Measurements from ENCODE around the gene MIPOL1.

The MIPOL1 gene

DNA sequence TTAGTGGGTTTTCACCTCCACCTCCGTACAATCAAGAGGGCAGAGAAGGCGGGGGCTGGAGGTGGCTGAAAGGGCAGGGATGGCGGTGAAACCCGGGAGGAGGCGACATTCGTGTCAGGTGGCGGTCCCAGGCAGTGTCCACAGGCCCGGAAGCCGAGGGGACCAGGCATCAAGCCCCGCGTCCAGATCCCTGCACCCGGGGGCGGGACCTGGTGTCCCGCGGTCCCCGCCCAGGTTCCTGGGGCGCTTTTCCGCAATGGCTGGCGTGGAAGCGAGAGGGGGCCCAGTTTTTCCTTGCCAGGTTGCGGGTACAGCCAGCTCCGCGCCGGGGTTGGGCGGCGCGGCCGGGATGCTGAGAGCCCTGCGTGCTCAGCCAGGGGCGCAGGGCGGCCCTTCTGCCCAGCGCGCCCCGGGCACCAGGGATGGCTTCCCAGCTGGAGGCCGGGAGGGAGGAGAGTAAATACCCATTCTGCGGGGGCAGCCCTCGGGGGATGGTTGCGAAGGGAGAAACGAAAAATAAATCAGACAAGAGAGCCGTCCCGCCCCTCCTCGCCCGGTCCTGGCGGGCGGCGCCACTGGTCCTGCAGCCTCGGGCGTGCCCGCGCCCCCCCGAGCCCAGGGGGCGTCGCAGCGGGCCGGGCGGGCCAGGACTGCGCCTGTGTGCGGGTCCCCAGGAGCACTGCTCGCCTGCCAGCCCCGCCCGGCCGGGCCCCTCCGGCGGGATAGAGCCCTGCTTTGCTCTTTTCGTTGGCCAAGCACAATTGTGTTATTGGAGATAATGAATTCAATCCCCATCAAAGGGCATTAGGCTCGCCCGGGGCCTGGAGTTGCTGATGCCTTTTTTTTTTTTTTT lies 385.8 kb downstream of the MIPOL1 start:
- no peaks in the 10 kb centered on the region for H3F3A ChIP-seq (ENCODE audit: insufficient read depth)
- no peak for TF ChIP-seq EZH2phosphoT487 (conservative IDR thresholded peaks at IDR 0.05; ENCODE audit: low read length)
- TF ChIP-seq, protein P1, sequence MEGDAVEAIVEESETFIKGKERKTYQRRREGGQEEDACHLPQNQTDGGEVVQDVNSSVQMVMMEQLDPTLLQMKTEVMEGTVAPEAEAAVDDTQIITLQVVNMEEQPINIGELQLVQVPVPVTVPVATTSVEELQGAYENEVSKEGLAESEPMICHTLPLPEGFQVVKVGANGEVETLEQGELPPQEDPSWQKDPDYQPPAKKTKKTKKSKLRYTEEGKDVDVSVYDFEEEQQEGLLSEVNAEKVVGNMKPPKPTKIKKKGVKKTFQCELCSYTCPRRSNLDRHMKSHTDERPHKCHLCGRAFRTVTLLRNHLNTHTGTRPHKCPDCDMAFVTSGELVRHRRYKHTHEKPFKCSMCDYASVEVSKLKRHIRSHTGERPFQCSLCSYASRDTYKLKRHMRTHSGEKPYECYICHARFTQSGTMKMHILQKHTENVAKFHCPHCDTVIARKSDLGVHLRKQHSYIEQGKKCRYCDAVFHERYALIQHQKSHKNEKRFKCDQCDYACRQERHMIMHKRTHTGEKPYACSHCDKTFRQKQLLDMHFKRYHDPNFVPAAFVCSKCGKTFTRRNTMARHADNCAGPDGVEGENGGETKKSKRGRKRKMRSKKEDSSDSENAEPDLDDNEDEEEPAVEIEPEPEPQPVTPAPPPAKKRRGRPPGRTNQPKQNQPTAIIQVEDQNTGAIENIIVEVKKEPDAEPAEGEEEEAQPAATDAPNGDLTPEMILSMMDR (IDR thresholded peaks at IDR 0.05; ENCODE audit: insufficient read depth, low read length, poor library complexity, severe bottlenecking), result no peak
- no peaks in the 10 kb centered on the region for H3K27me3 ChIP-seq (ENCODE audit: low read length)
- no peak overlapping the region for H3K27ac ChIP-seq (ENCODE audit: low read depth, low read length)
- no peaks in the 10 kb centered on the region for H3K79me2 ChIP-seq (ENCODE audit: insufficient read depth, low read length)
- no peak overlapping the region for H3K4me2 ChIP-seq (ENCODE audit: low read depth, low read length, poor library complexity, severe bottlenecking)
- no peak overlapping the region for H3K9ac ChIP-seq (ENCODE audit: low read length)
- no peaks in the 10 kb centered on the region for H3K9me3 ChIP-seq (ENCODE audit: insufficient read depth, low read length)
- no peak overlapping the region for H2AFZ ChIP-seq (ENCODE audit: low read depth, low read length, severe bottlenecking)
- H4K20me1 ChIP-seq (ENCODE audit: low read depth, low read length), result no peaks in the 10 kb centered on the region
- no peak overlapping the region for H3K4me3 ChIP-seq (ENCODE audit: insufficient read depth, low read length, poor library complexity, severe bottlenecking)
- no peaks in the 10 kb centered on the region for H3K9me2 ChIP-seq (replicated peaks; ENCODE audit: insufficient read depth, low read length)
- no peaks in the 10 kb centered on the region for H3K36me3 ChIP-seq (ENCODE audit: low read length)

DNA sequence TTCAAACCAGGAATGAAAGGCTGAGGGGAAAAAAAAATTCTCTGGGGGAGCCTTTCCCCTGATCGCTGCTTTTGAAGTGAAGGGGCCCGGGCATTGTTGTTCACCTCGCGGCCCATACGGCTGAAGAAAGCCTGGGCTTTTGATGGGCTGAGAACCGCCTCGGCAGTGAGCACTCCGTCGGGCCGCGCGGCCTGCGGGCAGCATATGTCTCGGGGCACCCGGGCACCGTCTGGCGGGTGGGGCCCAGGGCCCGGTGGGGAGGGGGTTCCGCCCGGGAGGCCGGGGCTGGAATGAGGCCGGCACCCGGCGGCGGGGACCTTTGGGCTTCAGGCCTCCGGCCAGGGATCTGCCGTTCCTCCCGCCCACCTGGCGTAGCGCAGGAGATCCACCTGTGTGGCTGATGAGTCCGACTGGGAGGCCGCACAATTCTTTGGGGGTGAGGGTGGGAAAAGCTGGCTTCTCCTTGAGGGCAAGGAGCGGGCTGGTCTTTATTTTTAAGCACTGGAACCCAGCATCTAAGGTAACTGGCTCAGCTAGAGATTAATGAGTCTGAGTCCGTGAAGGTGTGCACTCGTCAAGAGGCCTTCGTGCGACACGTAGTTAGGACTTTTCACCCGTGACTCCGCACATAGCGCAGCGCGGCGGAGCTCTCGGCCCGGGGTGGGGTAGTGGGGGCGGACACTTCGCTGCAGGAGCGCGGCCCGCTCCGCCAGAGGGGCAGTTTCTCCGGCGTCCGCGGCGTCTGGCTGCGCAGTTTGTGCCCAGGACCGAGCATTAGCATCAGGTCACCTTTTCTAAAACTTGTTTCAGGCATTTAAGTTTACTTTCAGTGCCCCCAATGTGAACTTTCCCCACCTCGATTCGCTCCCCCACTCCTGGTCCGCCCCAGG lies 386.7 kb downstream of the MIPOL1 start:
- no peak overlapping the region for H3K4me2 ChIP-seq (ENCODE audit: low read depth, low read length, poor library complexity, severe bottlenecking)
- H3K9me3 ChIP-seq (ENCODE audit: insufficient read depth, low read length), result no peaks in the 10 kb centered on the region
- no peak for TF ChIP-seq EZH2phosphoT487 (conservative IDR thresholded peaks at IDR 0.05; ENCODE audit: low read length)
- TF ChIP-seq, protein P1 (IDR thresholded peaks at IDR 0.05; ENCODE audit: insufficient read depth, low read length, poor library complexity, severe bottlenecking), result no peak
- H3K27me3 ChIP-seq (ENCODE audit: low read length), result no peaks in the 10 kb centered on the region
- no peak overlapping the region for H3K9ac ChIP-seq (ENCODE audit: low read length)
- no peaks in the 10 kb centered on the region for H3K36me3 ChIP-seq (ENCODE audit: low read length)
- no peaks in the 10 kb centered on the region for H4K20me1 ChIP-seq (ENCODE audit: low read depth, low read length)
- H3F3A ChIP-seq (ENCODE audit: insufficient read depth), result no peaks in the 10 kb centered on the region
- H3K4me3 ChIP-seq (ENCODE audit: insufficient read depth, low read length, poor library complexity, severe bottlenecking), result no peak overlapping the region
- H3K27ac ChIP-seq (ENCODE audit: low read depth, low read length), result no peak overlapping the region
- no peaks in the 10 kb centered on the region for H3K79me2 ChIP-seq (ENCODE audit: insufficient read depth, low read length)
- H2AFZ ChIP-seq (ENCODE audit: low read depth, low read length, severe bottlenecking), result no peak overlapping the region
- no peaks in the 10 kb centered on the region for H3K9me2 ChIP-seq (replicated peaks; ENCODE audit: insufficient read depth, low read length)

DNA sequence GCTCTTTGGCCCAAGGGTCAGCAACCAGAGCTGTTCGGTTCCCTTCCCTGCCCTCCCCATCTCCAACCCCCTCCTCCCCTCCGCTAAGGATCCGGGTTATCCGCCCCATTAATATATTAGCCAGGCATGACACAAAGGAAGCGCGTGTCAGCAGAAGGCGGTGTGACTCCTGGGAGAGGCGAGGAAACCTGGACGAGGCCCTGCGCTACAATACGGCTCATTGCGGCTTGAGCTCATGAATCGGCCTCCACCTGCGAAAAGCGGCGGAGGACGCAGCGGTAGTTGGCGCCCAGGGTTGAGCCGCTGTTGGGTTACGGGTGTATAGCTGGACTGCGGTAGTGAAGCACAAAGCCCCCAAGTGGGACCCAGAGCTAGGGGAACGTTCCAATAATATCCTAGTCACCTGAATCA lies 387.4 kb downstream of the MIPOL1 start:
- H3K9me3 ChIP-seq (ENCODE audit: insufficient read depth, low read length), result no peaks in the 10 kb centered on the region
- H3K27ac ChIP-seq (ENCODE audit: low read depth, low read length), result no peak overlapping the region
- no peak overlapping the region for H3K4me3 ChIP-seq (ENCODE audit: insufficient read depth, low read length, poor library complexity, severe bottlenecking)
- H3K36me3 ChIP-seq (ENCODE audit: low read length), result no peaks in the 10 kb centered on the region
- no peak overlapping the region for H3K4me2 ChIP-seq (ENCODE audit: low read depth, low read length, poor library complexity, severe bottlenecking)
- no peaks in the 10 kb centered on the region for H4K20me1 ChIP-seq (ENCODE audit: low read depth, low read length)
- H3K27me3 ChIP-seq (ENCODE audit: low read length), result no peaks in the 10 kb centered on the region
- no peaks in the 10 kb centered on the region for H3F3A ChIP-seq (ENCODE audit: insufficient read depth)
- H3K9ac ChIP-seq (ENCODE audit: low read length), result no peak overlapping the region
- no peak overlapping the region for H2AFZ ChIP-seq (ENCODE audit: low read depth, low read length, severe bottlenecking)
- no peaks in the 10 kb centered on the region for H3K9me2 ChIP-seq (replicated peaks; ENCODE audit: insufficient read depth, low read length)
- no peaks in the 10 kb centered on the region for H3K79me2 ChIP-seq (ENCODE audit: insufficient read depth, low read length)
- no peak for TF ChIP-seq EZH2phosphoT487 (conservative IDR thresholded peaks at IDR 0.05; ENCODE audit: low read length)
- TF ChIP-seq, protein P1 (IDR thresholded peaks at IDR 0.05; ENCODE audit: insufficient read depth, low read length, poor library complexity, severe bottlenecking), result no peak

Measured in SU-DHL-6 (cell line).